Osteocyte (in vitro differentiated cells): ENCODE data around the gene SYCP2. TPM values are rescaled to one million over a fixed set of nuclear protein-coding genes. Genes with fewer than 3 reads are reported as not detected.

ENCODE experiments used
- DNase-seq: peaks from one replicate; pipeline ENCODE4 v3.0.0; 2021; ENCODE audit warnings: mixed read lengths; ENCODE audit not compliant: unreplicated experiment; ENCODE audit errors: extremely low spot score
- H3K27ac Mint-ChIP-seq: one replicate; pipeline ENCODE4 v1.8.0; 2021; ENCODE audit warnings: mild to moderate bottlenecking, mixed read lengths; ENCODE audit not compliant: unreplicated experiment
- H3K27me3 Mint-ChIP-seq: one replicate; pipeline ENCODE4 v1.8.0; 2021; ENCODE audit warnings: mixed read lengths; ENCODE audit not compliant: unreplicated experiment
- H3K36me3 Mint-ChIP-seq: one replicate; pipeline ENCODE4 v1.8.0; 2021; ENCODE audit warnings: mixed read lengths; ENCODE audit not compliant: unreplicated experiment
- H3K4me1 Mint-ChIP-seq: one replicate; pipeline ENCODE4 v1.8.0; 2021; ENCODE audit warnings: mixed read lengths; ENCODE audit not compliant: unreplicated experiment
- H3K4me3 Mint-ChIP-seq: one replicate; pipeline ENCODE4 v1.8.0; 2021; ENCODE audit warnings: mild to moderate bottlenecking, moderate library complexity, mixed read lengths; ENCODE audit not compliant: unreplicated experiment
- H3K9me3 Mint-ChIP-seq: one replicate; pipeline ENCODE4 v1.8.0; 2021; ENCODE audit warnings: mixed read lengths; ENCODE audit not compliant: unreplicated experiment
- CTCF ChIP-seq: fragments of 200-600 bp; sonication (generic); IDR thresholded peaks from 2 replicates; pipeline ENCODE4 v1.5.0; 2021; ENCODE audit warnings: antibody characterized with exemption, mild to moderate bottlenecking, moderate library complexity
- total RNA-seq: library from RNA; stranded (reverse); gene quantifications from 2 replicates; pipeline ENCODE4 v1.2.1, GENCODE V29; 2021

SYCP2 gene
- total RNA-seq, 1 donor from 2014 or later, result 2.1 TPM

GRCh38 chr20:59939879-59940128 lies 6.4 kb upstream of the SYCP2 start:
- Mint-ChIP-seq H3K36me3 (peaks cover 9% of the 10 kb centered on the region), H3K9me3 (no peaks in the 10 kb centered on the region), H3K4me3 (peak overlapping the region; percentile 95), H3K27ac (peak overlapping the region; percentile 94), H3K27me3 (no peaks in the 10 kb centered on the region), H3K4me1 (peaks cover 51% of the 10 kb centered on the region)
- no peak for DNase-seq
- TF ChIP-seq CTCF, result no peak

GRCh38 chr20:59939052-59939878 lies 5.8 kb upstream of the SYCP2 start:
- TF ChIP-seq CTCF, result no peak
- Mint-ChIP-seq H3K27ac (peak overlapping the region; percentile 94), H3K9me3 (no peaks in the 10 kb centered on the region), H3K4me1 (peaks cover 47% of the 10 kb centered on the region), H3K36me3 (peaks cover 5% of the 10 kb centered on the region), H3K27me3 (no peaks in the 10 kb centered on the region), H3K4me3 (peak overlapping the region; percentile 95)
- no peak for DNase-seq

- Mint-ChIP-seq H3K27ac (peak overlapping the region; percentile 54), H3K27me3 (no peaks in the 10 kb centered on the region), H3K9me3 (no peaks in the 10 kb centered on the region), H3K4me3 (peak overlapping the region; percentile 74), H3K4me1 (peaks cover 43% of the 10 kb centered on the region), H3K36me3 (peaks cover 3% of the 10 kb centered on the region)
- no peak for TF ChIP-seq CTCF
- no peak for DNase-seq
These were observed 5.2 kb upstream of the SYCP2 start for GRCh38 chr20:59938696-59939051.

GRCh38 chr20:59938221-59938620 lies 4.8 kb upstream of the SYCP2 start:
- H3K9me3 Mint-ChIP-seq, result no peaks in the 10 kb centered on the region
- peak overlapping the region; percentile 74 for H3K4me3 Mint-ChIP-seq
- H3K4me1 Mint-ChIP-seq, result peaks cover 42% of the 10 kb centered on the region
- H3K36me3 Mint-ChIP-seq, result peaks cover 3% of the 10 kb centered on the region
- H3K27ac Mint-ChIP-seq, result peak overlapping the region; percentile 54
- no peaks in the 10 kb centered on the region for H3K27me3 Mint-ChIP-seq
- DNase-seq, result no peak
- TF ChIP-seq CTCF, result no peak

- DNase-seq, result no peak
- Mint-ChIP-seq H3K4me3 (no peak overlapping the region), H3K9me3 (no peaks in the 10 kb centered on the region), H3K4me1 (peaks cover 42% of the 10 kb centered on the region), H3K27ac (no peak overlapping the region), H3K36me3 (peaks cover 3% of the 10 kb centered on the region), H3K27me3 (no peaks in the 10 kb centered on the region)
- no peak for TF ChIP-seq CTCF
These were observed 3.7 kb upstream of the SYCP2 start for GRCh38 chr20:59937150-59937549.
